MV-4-11 (cell line): ENCODE measurements around the gene PRKAR2B.
A peak's percentile ranks its signal among the peaks of the same experiment; 100 is the strongest.

ENCODE experiments used
- DNase-seq: peaks from one replicate; lab custom pipeline; 2025; lab: John Stamatoyannopoulos, UW

The PRKAR2B gene

DNA sequence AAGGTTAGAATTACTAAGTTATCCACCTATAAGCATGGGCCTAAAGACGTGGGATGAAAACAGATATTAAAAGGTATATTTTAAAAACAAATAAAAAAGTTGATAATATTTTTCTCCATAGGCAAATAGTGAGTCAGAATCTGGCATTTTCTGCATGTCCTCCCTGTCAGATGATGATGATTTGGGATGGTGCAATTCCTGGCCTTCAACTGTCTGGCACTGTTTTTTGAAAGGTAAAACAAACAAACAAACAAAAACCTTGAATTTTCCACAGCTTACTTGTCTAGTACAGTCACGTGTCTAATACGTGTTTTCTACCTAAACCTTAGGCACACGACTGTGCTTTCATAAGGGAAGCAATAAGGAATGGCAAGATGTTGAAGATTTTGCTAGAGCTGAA, 141.7 kb downstream of the PRKAR2B start:
- DNase-seq = no peak

DNA sequence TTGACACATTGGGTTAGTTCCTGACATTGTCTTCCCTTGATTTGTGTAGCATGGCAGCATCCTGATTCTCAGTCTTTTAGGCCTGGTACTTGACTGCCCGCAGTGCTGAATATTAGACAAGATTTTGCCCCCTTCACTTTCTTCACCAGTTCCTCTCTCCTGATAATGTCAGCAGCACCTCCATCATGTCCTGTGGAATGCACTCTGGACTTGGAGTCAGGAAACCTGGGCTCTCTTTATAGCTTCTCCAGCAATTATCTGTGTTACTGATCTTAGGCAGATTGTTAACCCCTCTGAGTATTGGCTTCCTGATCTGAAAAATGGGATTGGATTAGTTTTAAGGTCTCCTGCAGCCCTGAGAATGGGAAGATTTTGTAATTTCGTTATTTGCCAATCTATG, 143.3 kb downstream of the PRKAR2B start:
- DNase-seq = no peak

DNA sequence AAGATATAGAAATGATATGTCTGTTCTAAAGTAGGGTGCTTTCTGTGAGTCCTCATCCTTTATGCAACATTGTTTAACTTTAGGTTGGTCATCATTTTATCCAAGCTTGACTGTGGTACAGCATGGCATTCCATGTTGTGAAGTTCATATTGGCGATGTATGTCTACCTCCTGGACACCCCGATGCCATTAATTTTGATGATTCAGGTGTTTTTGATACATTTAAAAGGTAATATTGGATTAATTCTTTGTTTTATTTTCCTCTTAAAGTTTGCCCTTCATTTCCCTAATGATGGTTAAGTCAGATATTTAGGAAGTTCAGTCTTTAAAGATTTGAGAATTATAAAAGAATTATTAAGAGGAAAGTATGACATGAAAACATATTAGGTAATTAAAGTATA, 145.6 kb downstream of the PRKAR2B start:
- DNase-seq = no peak

DNA sequence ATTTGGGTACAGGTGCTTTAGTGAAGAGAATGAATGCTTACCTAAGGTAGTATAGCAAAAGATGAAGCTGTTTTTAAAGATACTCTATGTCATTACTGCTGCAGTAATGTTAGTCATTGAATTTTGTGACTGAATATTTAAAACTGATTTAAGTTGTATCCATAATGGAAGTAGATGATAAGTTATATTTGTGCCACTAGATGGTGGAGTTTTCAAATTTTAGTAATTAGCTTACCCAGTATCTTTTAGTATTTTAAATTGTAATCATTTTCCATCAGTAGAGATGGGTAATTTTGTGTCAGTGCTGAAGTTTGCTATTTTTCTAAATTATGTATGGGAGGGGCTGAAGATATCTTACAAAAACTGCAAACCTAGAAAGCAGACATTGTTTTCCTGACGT, 149.5 kb downstream of the PRKAR2B start:
- no peak for DNase-seq

DNA sequence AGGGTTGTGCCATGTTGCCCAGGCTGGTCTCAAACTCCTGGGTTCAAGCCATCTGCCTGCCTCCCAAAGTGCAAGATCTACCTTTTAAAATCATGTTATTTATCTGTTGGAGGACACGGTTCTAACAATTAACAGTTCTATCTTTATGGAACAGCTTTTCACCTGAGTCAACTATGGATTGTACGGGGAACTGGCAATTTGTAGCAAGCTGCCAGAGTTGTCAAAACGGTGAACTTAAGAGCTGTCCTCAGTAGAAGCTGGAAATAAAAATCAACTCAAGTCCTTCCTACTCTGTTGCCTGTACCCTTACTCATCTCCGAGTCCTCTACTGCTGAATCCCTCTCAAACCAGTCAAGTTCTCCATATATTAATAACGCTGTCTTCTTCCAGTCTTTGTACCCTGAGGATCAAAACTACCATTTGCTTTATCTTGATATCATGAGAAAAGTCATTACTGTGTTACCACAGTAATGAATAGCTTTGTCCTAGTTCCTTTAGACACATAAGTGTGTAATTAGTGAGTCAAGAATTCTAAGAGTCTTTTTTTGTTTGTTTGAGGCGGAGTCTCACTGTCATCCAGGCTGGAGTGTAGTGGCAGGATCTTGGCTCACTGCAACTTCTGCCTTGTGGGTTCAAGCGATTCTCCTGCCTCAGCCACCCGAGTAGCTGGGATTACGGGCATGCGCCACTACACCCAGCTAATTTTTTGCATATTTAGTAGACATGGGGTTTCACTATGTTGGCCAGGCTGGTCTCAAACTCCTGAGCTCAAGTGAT, 152.5 kb downstream of the PRKAR2B start:
- no peak for DNase-seq

DNA sequence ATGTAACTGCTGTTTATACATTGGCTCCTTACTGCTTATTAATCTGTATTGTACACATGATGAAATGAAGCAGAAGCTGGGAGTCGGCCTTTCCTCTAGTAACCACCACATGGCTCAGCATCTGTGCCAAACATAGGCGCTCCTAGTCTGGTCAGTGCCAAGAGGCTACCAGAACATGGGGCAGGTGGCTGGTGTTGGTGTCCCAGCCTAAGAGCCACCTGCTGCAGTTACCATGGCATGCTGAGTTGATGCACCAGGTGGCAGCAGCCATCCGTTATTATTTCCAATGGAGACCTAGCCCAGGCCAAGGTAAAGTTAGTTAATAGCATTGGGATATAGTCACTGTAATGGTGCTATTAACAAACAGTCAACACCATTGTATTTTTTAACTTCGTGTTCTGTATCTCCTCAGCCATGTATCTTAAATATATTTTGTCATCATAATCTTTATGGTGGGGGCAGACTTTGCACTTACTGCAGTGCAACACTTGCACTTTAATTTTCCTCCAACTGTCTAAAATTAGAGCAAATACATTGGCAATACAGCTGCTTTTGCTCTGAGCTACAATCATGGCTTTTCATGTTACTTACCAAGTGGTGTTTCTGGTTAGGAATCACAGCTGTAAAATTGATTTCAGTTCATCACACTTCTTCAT, 157.4 kb downstream of the PRKAR2B start:
- DNase-seq = no peak

- no peak for DNase-seq
Observed at GRCh38 chr7:107203607-107204006, 159.1 kb downstream of the PRKAR2B start.

GRCh38 chr7:107206136-107206535, 161.6 kb downstream of the PRKAR2B start:
- no peak for DNase-seq

- no peak for DNase-seq
Observed at GRCh38 chr7:107206706-107207105, 162.2 kb downstream of the PRKAR2B start.

GRCh38 chr7:107207459-107207858, 163.0 kb downstream of the PRKAR2B start:
- no peak for DNase-seq

- DNase-seq = peak; percentile 15
Observed at GRCh38 chr7:107208024-107208521, 163.6 kb downstream of the PRKAR2B start.

DNA sequence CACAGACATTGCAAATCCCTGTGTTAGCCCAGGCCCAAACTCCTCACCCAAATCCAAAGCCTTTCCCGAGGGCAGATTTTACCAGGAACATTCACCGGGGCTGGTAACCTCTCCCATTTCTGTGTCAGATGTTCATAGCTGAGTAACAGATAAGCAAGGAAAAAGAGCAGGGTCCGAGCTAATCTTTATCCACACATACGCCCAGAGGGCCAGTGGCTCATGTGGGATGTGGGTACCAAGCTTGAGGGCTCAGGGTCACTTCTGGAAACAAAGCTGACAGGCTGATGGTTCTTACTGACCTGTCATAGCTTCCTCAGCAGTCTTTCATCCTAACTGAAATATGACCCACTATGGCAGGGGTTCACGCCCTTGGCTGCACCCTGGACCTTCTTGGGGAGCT, 164.1 kb downstream of the PRKAR2B start:
- no peak for DNase-seq

DNA sequence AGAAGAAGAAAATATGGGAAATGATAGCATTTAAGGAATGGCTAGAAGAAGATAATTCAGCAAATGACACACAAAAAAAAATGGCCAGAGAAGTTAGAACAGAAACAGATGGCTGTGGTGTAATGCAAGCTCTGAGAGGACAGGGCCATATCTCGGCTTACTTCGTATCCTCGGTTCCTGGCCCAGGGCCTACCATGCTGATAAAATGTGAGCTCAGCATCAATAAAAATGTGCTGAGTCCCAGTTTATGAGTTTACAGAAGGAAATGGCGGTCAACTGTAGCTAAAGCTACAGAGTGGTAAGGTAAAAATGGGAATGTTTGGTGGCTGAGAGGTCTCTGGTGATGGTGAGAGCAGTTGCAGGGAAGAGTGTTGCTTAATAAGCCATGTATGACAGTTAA, 165.1 kb downstream of the PRKAR2B start:
- DNase-seq = no peak

DNA sequence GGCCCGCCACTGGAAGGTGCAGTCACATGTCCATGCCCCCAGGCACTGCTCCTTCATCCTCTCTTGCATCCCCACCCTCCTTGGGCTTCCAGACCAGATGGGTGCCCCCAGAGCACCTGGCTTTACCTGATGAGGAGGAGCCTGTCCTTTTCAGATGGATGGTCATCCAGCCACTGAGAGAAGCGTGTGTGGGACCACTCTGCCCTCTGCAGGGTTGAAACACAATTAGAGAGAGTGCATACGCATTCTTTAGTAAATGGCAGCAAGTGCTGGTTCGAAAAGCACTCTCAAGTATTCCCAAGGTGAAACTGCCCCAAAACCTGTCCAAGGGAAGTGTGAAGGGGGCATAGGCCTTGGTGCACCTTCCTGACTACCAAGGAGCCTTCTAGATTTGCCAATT, 165.9 kb downstream of the PRKAR2B start:
- no peak for DNase-seq
